ENCODE data around the gene KIAA0232.

KIAA0232 gene

GRCh38 chr4:6855692-6856297 lies 73.3 kb downstream of the KIAA0232 start:
- no peak for DNase-seq

- no peak for DNase-seq
These were observed 73.9 kb downstream of the KIAA0232 start for GRCh38 chr4:6856391-6856790.

- DNase-seq = no peak
These were observed 74.7 kb downstream of the KIAA0232 start for GRCh38 chr4:6857009-6857882.

GRCh38 chr4:6858997-6859396 lies 76.5 kb downstream of the KIAA0232 start:
- no peak for DNase-seq

- DNase-seq = no peak
These were observed 77.0 kb downstream of the KIAA0232 start for GRCh38 chr4:6859543-6859942.

GRCh38 chr4:6868386-6868785 lies 85.9 kb downstream of the KIAA0232 start:
- DNase-seq = no peak

GRCh38 chr4:6869944-6870343 lies 87.4 kb downstream of the KIAA0232 start:
- DNase-seq = no peak

GRCh38 chr4:6873291-6873690 lies 90.8 kb downstream of the KIAA0232 start:
- DNase-seq = no peak

- DNase-seq = no peak
These were observed 91.4 kb downstream of the KIAA0232 start for GRCh38 chr4:6873792-6874461.

- no peak for DNase-seq
These were observed 92.5 kb downstream of the KIAA0232 start for GRCh38 chr4:6874981-6875380.

GRCh38 chr4:6875431-6875831 lies 92.9 kb downstream of the KIAA0232 start:
- DNase-seq = peak; percentile 89

GRCh38 chr4:6876440-6876839 lies 93.9 kb downstream of the KIAA0232 start:
- no peak for DNase-seq

GRCh38 chr4:6877067-6877466 lies 94.5 kb downstream of the KIAA0232 start:
- DNase-seq = no peak

GRCh38 chr4:6878451-6879059 lies 96.0 kb downstream of the KIAA0232 start:
- no peak for DNase-seq

GRCh38 chr4:6880691-6881090 lies 98.2 kb downstream of the KIAA0232 start:
- DNase-seq = no peak

- DNase-seq = no peak
These were observed 99.4 kb downstream of the KIAA0232 start for GRCh38 chr4:6881908-6882307.

GRCh38 chr4:6884341-6884870 lies 101.9 kb downstream of the KIAA0232 start:
- no peak for DNase-seq

- peak; percentile 45 for DNase-seq
These were observed 103.5 kb downstream of the KIAA0232 start for GRCh38 chr4:6885953-6886557.

GRCh38 chr4:6886886-6887285 lies 104.4 kb downstream of the KIAA0232 start:
- DNase-seq = no peak

- DNase-seq = no peak
These were observed 105.3 kb downstream of the KIAA0232 start for GRCh38 chr4:6887591-6888371.

GRCh38 chr4:6888506-6889071 lies 106.1 kb downstream of the KIAA0232 start:
- DNase-seq = no peak
